Lung (tissue), 12 donors: ENCODE measurements around the gene MED6. TPM values are rescaled to one million over a fixed set of nuclear protein-coding genes. Genes with fewer than 3 reads are reported as not detected.

Experiments
- ATAC-seq: fragments of 200-7000 bp; cut with Tn5 transposase; one replicate; pipeline ENCODE4 v1.9.1; 2020; ENCODE audit warnings: moderate number of reproducible peaks; ENCODE audit not compliant: insufficient read depth, low FRiP score
- DNase-seq, 3 donors: peaks; one replicate each; pipeline ENCODE4 v3.0.0-alpha.2; 2013 to 2017
- H3K27ac ChIP-seq, 2 donors: one replicate each; pipeline ENCODE4 v1.5.1; 2013; ENCODE audit warnings: mild to moderate bottlenecking in 2 of 2, moderate library complexity in 2 of 2, control low read depth in 1 of 2, inconsistent platforms in 1 of 2, low read depth in 1 of 2, low read length in 1 of 2
- H3K27me3 ChIP-seq, 3 donors: one replicate each; pipeline ENCODE4 v1.5.1; 2013; ENCODE audit warnings: low read length in 2 of 3; ENCODE audit not compliant: control insufficient read depth in 3 of 3, insufficient read depth in 3 of 3
- H3K36me3 ChIP-seq, 4 donors: one replicate each; pipeline ENCODE4 v1.5.1; 2013; ENCODE audit warnings: low read length in 4 of 4, mild to moderate bottlenecking in 1 of 4, moderate library complexity in 1 of 4; ENCODE audit not compliant: control insufficient read depth in 4 of 4, insufficient read depth in 4 of 4
- H3K4me1 ChIP-seq, 5 donors: one replicate each; pipeline ENCODE4 v1.5.1; 2013; ENCODE audit warnings: low read length in 5 of 5, mild to moderate bottlenecking in 2 of 5, moderate library complexity in 1 of 5; ENCODE audit not compliant: control insufficient read depth in 5 of 5, insufficient read depth in 5 of 5
- H3K4me3 ChIP-seq: one replicate; pipeline ENCODE4 v1.5.1; 2013; ENCODE audit warnings: mild to moderate bottlenecking, control low read depth, moderate library complexity
- H3K9ac ChIP-seq, 2 donors: one replicate each; pipeline ENCODE4 v1.5.1; 2013; ENCODE audit warnings: low read length in 2 of 2, control low read depth in 1 of 2; ENCODE audit not compliant: insufficient read depth in 1 of 2
- H3K9me3 ChIP-seq, 4 donors: one replicate each; pipeline ENCODE4 v1.5.1; 2013; ENCODE audit warnings: low read length in 3 of 4, mild to moderate bottlenecking in 1 of 4, moderate library complexity in 1 of 4; ENCODE audit not compliant: control insufficient read depth in 4 of 4, insufficient read depth in 3 of 4
- WGBS, 2 donors: extraction: QIAGEN DNeasy Blood & Tissue Kit; methylation state at CpG; one replicate each; pipeline ENCODE4 v1.1.7; 2013; 5-methylcytosine and 5-hydroxymethylcytosine counted together
- polyA plus RNA-seq, 2 donors: library from polyadenylated mRNA; stranded (reverse); fragments of 200-250 nt; gene quantifications; one replicate each; pipeline ENCODE4 v1.2.1, GENCODE V29; 2013
- total RNA-seq, 2 donors: library from RNA; depleted of rRNA in 1 of 2; stranded (reverse); fragments of >200 nt in 1 of 2; gene quantifications; one replicate each; pipeline ENCODE4 v1.2.1, GENCODE V29; 2014 to 2021
- TF ChIP-seq, protein P1 (sequence below): IDR thresholded peaks from 2 replicates; pipeline ENCODE4 v1.5.1; 2012; ENCODE audit warnings: mild to moderate bottlenecking; ENCODE audit errors: control extremely low read depth, extremely low read depth
- donor health status: control.
- donor health status: control.
- donor health status: Bipolar disorder and iron deficiency.
- donor health status: healthy.
- donor health status: DM: yes; HTN: yes; CAD: no.

MED6 gene
- total and polyA plus RNA-seq, 4 donors: 17.5 to 61.9 (median 22.9) TPM

DNA sequence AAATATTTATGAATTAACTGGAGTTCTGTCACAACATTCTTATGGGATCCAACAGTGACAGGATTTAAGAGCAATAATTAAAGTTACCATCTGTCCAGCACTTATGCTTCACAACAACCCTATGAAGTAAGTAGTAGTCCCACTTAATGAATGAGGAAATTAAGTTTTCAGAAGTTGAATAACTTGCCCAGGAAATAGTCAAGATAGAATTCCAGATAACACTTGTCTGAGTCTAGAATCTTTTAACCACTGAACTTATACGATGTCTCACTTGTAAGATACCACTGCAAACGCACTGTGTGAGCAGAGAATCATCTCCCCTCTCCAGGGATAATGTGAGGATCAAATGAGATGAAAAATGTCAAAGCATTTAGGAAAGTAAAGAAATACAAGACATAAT, 38.0 kb upstream of the MED6 start:
- no peak overlapping the region for H3K9ac ChIP-seq
- no peak overlapping the region for H3K27ac ChIP-seq
- WGBS, 2 donors: 48% methylated on average over 2 of the region's 2 CpGs
- TF ChIP-seq, protein P1, sequence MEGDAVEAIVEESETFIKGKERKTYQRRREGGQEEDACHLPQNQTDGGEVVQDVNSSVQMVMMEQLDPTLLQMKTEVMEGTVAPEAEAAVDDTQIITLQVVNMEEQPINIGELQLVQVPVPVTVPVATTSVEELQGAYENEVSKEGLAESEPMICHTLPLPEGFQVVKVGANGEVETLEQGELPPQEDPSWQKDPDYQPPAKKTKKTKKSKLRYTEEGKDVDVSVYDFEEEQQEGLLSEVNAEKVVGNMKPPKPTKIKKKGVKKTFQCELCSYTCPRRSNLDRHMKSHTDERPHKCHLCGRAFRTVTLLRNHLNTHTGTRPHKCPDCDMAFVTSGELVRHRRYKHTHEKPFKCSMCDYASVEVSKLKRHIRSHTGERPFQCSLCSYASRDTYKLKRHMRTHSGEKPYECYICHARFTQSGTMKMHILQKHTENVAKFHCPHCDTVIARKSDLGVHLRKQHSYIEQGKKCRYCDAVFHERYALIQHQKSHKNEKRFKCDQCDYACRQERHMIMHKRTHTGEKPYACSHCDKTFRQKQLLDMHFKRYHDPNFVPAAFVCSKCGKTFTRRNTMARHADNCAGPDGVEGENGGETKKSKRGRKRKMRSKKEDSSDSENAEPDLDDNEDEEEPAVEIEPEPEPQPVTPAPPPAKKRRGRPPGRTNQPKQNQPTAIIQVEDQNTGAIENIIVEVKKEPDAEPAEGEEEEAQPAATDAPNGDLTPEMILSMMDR: no peak
- no peak for ATAC-seq
- H3K9me3 ChIP-seq: no peaks in the 10 kb centered on the region
- peaks cover 0 to 11% (median 0%) of the 10 kb centered on the region in 5 donors for H3K4me1 ChIP-seq
- H3K36me3 ChIP-seq: no peaks in the 10 kb centered on the region
- no peak for DNase-seq
- no peak overlapping the region for H3K4me3 ChIP-seq
- H3K27me3 ChIP-seq: peaks cover 0 to 26% (median 19%) of the 10 kb centered on the region in 3 donors

DNA sequence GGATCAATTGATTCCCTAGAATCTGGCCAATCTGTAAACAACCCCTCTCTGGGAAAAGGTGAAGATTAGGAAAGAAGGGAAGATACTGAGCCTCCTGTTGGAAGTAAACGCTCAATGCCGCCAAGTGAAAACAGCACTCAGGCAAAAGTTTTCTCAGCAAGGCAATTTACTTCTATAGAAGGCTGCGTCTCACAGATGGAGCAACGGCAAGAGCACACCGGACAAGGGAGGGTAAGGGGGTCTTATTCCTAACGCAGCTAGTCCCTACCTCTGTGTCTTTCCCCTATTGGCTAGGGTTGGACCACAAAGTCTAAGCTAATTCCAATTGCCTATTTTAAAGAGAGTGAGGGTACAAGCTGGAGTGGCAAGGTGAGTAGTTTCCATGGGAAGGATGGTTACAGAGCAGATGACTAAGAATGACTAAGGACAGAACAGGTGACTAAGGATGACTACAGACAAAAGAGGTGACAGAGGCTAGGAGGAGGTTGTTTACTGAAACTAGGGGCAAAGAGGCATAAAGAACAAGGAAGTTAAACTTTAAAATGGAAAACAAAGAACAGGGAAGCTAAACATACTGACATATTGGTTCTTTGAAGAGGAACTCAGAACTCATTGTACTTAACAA, 35.6 kb upstream of the MED6 start:
- Histone ChIP-seq H3K27ac (no peak overlapping the region), H3K4me3 (no peak overlapping the region), H3K9ac (no peak overlapping the region), H3K9me3 (no peaks in the 10 kb centered on the region), H3K4me1 (peaks cover 0 to 3% (median 0%) of the 10 kb centered on the region in 5 donors), H3K36me3 (no peaks in the 10 kb centered on the region), H3K27me3 (peaks cover 0 to 17% (median 12%) of the 10 kb centered on the region in 3 donors)
- no peak for ATAC-seq
- DNase-seq: no peak
- TF ChIP-seq, protein P1: no peak
- 97 to 99% methylated on average over 6 of the region's 6 CpGs for WGBS, 2 donors

DNA sequence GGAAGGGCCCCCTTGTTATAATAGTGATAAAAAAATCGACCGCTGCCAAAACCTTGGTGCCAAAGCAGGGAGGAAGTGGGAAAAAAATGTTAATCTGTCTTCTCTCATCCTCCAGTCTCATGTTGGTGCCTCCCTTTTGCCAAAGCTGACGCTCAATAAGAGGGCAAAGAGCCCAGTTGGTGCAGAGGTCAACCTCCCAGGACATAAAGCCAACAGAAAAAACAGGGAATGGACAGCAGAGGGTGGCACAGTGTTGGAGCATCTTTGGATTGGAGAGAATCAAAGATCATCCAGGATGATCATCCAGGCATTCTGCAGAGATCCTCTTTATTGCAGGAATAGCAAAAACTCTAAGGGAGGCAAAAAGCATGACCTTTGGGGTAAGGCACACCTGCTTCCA, 31.5 kb upstream of the MED6 start:
- Histone ChIP-seq H3K9me3 (peaks cover 0 to 4% (median 0%) of the 10 kb centered on the region in 4 donors), H3K4me1 (no peaks in the 10 kb centered on the region), H3K27me3 (no peaks in the 10 kb centered on the region), H3K9ac (no peak overlapping the region), H3K4me3 (no peak overlapping the region), H3K27ac (no peak overlapping the region), H3K36me3 (no peaks in the 10 kb centered on the region)
- no peak for ATAC-seq
- WGBS, 2 donors: 70 to 73% methylated on average over 3 of the region's 3 CpGs
- DNase-seq: no peak
- TF ChIP-seq, protein P1: no peak

DNA sequence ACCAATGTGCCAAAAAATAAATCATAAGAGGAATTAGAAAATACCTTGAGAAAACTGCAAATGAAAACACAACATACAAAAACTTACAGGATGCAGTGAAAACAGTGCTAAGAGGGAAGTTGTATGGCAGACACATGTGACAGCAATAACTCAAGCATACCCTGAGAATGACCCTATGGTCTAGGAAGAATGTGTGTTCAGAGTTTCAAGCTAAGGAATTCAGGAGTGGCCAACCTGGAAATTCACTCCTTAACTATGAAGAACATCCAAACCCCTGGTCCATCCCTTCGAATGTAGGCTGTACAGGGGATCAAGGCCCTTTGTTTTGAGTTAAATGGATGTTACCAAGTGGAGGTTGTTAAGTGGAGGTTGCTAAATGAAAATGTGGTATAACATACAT, 24.5 kb upstream of the MED6 start:
- Histone ChIP-seq H3K9me3 (peaks cover 0 to 7% (median 2%) of the 10 kb centered on the region in 4 donors), H3K4me3 (no peak overlapping the region), H3K36me3 (no peaks in the 10 kb centered on the region), H3K27ac (no peak overlapping the region), H3K27me3 (no peaks in the 10 kb centered on the region), H3K4me1 (no peaks in the 10 kb centered on the region), H3K9ac (no peak overlapping the region)
- ATAC-seq (no peak), DNase-seq (no peak)
- 82 to 87% methylated on average over 1 of the region's 1 CpG for WGBS, 2 donors
- TF ChIP-seq, protein P1: no peak
